Measurements from ENCODE around the gene ATOH8.

ATOH8 gene

GRCh38 chr2:85763132-85763531 is 9.3 kb downstream of the ATOH8 start:
- Histone ChIP-seq H3K36me3 (ENCODE audit: control insufficient read depth, low read length) (no peaks in the 10 kb centered on the region), H4K20me1 (ENCODE audit: control insufficient read depth, insufficient read depth, low read depth, low read length) (no peaks in the 10 kb centered on the region), H3K79me2 (ENCODE audit: control insufficient read depth, low read length) (no peaks in the 10 kb centered on the region), H3F3A (ENCODE audit: control insufficient read depth, insufficient read depth) (no peaks in the 10 kb centered on the region), H3K4me3 (ENCODE audit: low read length) (no peak overlapping the region), H3K27me3 (ENCODE audit: control insufficient read depth, low read length) (peaks cover 10% of the 10 kb centered on the region; the same call in 1 of the 2 replicates), H3K9me2 (replicated peaks; ENCODE audit: control insufficient read depth, low read length) (no peaks in the 10 kb centered on the region), H3K27ac (ENCODE audit: low read depth, low read length) (no peak overlapping the region), H3K9me3 (ENCODE audit: control insufficient read depth, insufficient read depth, low read length) (no peaks in the 10 kb centered on the region), H3K4me1 (ENCODE audit: control insufficient read depth, low read length) (no peaks in the 10 kb centered on the region), H3K4me2 (ENCODE audit: low read length) (no peak overlapping the region)
- TF ChIP-seq EZH2phosphoT487 (IDR thresholded peaks at IDR 0.05; ENCODE audit: borderline replicate concordance, low read length), result no peak
- no peak for TF ChIP-seq CTCF (IDR thresholded peaks at IDR 0.05; ENCODE audit: low read depth, low read length, poor library complexity, severe bottlenecking)

GRCh38 chr2:85763831-85764230 is 10.0 kb downstream of the ATOH8 start:
- Histone ChIP-seq H3K4me1 (ENCODE audit: control insufficient read depth, low read length) (no peaks in the 10 kb centered on the region), H3K27me3 (ENCODE audit: control insufficient read depth, low read length) (peaks cover 10% of the 10 kb centered on the region; the same call in 1 of the 2 replicates), H3K36me3 (ENCODE audit: control insufficient read depth, low read length) (no peaks in the 10 kb centered on the region), H3K4me2 (ENCODE audit: low read length) (no peak overlapping the region), H4K20me1 (ENCODE audit: control insufficient read depth, insufficient read depth, low read depth, low read length) (no peaks in the 10 kb centered on the region), H3K27ac (ENCODE audit: low read depth, low read length) (no peak overlapping the region), H3F3A (ENCODE audit: control insufficient read depth, insufficient read depth) (no peaks in the 10 kb centered on the region), H3K79me2 (ENCODE audit: control insufficient read depth, low read length) (no peaks in the 10 kb centered on the region), H3K4me3 (ENCODE audit: low read length) (no peak overlapping the region), H3K9me2 (replicated peaks; ENCODE audit: control insufficient read depth, low read length) (no peaks in the 10 kb centered on the region), H3K9me3 (ENCODE audit: control insufficient read depth, insufficient read depth, low read length) (no peaks in the 10 kb centered on the region)
- no peak for TF ChIP-seq CTCF (IDR thresholded peaks at IDR 0.05; ENCODE audit: low read depth, low read length, poor library complexity, severe bottlenecking)
- no peak for TF ChIP-seq EZH2phosphoT487 (IDR thresholded peaks at IDR 0.05; ENCODE audit: borderline replicate concordance, low read length)

GRCh38 chr2:85765081-85765731 is 11.4 kb downstream of the ATOH8 start:
- Histone ChIP-seq H3K27me3 (ENCODE audit: control insufficient read depth, low read length) (peaks cover 10% of the 10 kb centered on the region; the same call in 1 of the 2 replicates), H3K4me1 (ENCODE audit: control insufficient read depth, low read length) (no peaks in the 10 kb centered on the region), H4K20me1 (ENCODE audit: control insufficient read depth, insufficient read depth, low read depth, low read length) (no peaks in the 10 kb centered on the region), H3K9me2 (replicated peaks; ENCODE audit: control insufficient read depth, low read length) (no peaks in the 10 kb centered on the region), H3K36me3 (ENCODE audit: control insufficient read depth, low read length) (no peaks in the 10 kb centered on the region), H3K79me2 (ENCODE audit: control insufficient read depth, low read length) (no peaks in the 10 kb centered on the region), H3K4me3 (ENCODE audit: low read length) (no peak overlapping the region), H3K9me3 (ENCODE audit: control insufficient read depth, insufficient read depth, low read length) (no peaks in the 10 kb centered on the region), H3F3A (ENCODE audit: control insufficient read depth, insufficient read depth) (no peaks in the 10 kb centered on the region), H3K27ac (ENCODE audit: low read depth, low read length) (no peak overlapping the region), H3K4me2 (ENCODE audit: low read length) (no peak overlapping the region)
- TF ChIP-seq CTCF (IDR thresholded peaks at IDR 0.05; ENCODE audit: low read depth, low read length, poor library complexity, severe bottlenecking) (no peak), EZH2phosphoT487 (IDR thresholded peaks at IDR 0.05; ENCODE audit: borderline replicate concordance, low read length) (no peak)

Data from DOHH2 (cell line).